Measurements from ENCODE around the gene TMEM273. TPM values are rescaled to one million over a fixed set of nuclear protein-coding genes. Genes with fewer than 3 reads are reported as not detected.
A peak's percentile ranks its signal among the peaks of the same experiment; 100 is the strongest.

The TMEM273 gene
- total and polyA plus RNA-seq, 3 experiments from 2014 or later, result 51.7 to 60.2 (median 58.0) TPM

- H3K9me3 ChIP-seq (ENCODE audit: low read length), result no peaks in the 10 kb centered on the region
- POLR2A ChIA-PET, result no interaction called here
- peak overlapping the region; percentile 22 for H3K27ac ChIP-seq (ENCODE audit: low read depth, low read length)
- peaks cover 0 to 2% of the 10 kb centered on the region in 2 donors for H3K27me3 Mint-ChIP-seq
- H3K27ac Mint-ChIP-seq, result peak overlapping the region in 2 of 8 donors; percentile 27 to 52
- H3K4me3 ChIP-seq (ENCODE audit: low read length), result no peak overlapping the region
- H3K4me3 Mint-ChIP-seq, result no peak overlapping the region
- H3K9me3 Mint-ChIP-seq, result no peaks in the 10 kb centered on the region
- H3K4me1 ChIP-seq (ENCODE audit: insufficient read depth, low read length), result peaks cover 25% of the 10 kb centered on the region
- CTCF ChIA-PET, result interaction anchor here (0.9 kb wide), 1 partner anchor 11 kb away, joined by 3 read pairs; no protein-coding TSS in a partner anchor
- no peaks in the 10 kb centered on the region for H3K36me3 Mint-ChIP-seq
- H3K27me3 ChIP-seq (ENCODE audit: insufficient read depth, low read length, poor library complexity, severe bottlenecking), result no peaks in the 10 kb centered on the region
- peaks cover 20 to 24% (median 22%) of the 10 kb centered on the region in 3 donors for H3K4me1 Mint-ChIP-seq
- H3K36me3 ChIP-seq (ENCODE audit: insufficient read depth, low read length), result no peaks in the 10 kb centered on the region
- no peak for DNase-seq
Measured at GRCh38 chr10:49173853-49174252, 14.3 kb downstream of the TMEM273 start.

DNA sequence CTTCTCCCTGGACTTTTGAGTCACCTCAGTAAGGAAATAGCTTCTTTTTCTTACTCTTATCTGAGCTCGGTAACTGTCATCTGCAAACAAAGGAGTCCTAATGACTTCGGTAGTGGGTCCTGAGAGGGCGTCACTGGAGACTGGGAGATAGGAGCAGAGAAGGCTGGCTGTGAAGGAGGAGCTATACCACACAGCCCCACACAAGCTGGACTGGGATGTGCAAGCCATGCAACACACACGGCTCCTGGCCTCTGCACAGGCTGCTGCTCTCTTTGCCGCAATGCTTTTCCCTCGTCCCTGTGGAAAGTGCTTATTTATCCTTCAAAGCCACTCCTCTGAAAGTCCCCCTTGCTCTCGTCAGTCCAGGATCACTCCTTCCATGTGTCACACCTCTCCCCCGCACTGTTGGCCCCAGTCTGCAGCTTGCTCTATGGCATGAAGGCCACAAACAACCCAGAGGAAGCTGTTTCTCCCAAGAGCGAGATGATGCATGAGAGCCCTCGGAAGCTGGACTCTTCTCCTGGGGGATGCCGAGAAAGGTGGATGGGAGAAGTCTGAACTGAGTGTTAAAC is 14.9 kb downstream of the TMEM273 start:
- H3K4me3 ChIP-seq (ENCODE audit: low read length), result no peak overlapping the region
- DNase-seq, result no peak
- H3K4me1 ChIP-seq (ENCODE audit: insufficient read depth, low read length), result peaks cover 25% of the 10 kb centered on the region
- H3K27me3 ChIP-seq (ENCODE audit: insufficient read depth, low read length, poor library complexity, severe bottlenecking), result no peaks in the 10 kb centered on the region
- no peaks in the 10 kb centered on the region for H3K36me3 ChIP-seq (ENCODE audit: insufficient read depth, low read length)
- ChIA-PET POLR2A (no interaction called here), CTCF (interaction anchor here (0.9 to 1.0 kb wide), 2 partner anchors 11 to 14 kb away, joined by 3 read pairs; no protein-coding TSS in a partner anchor)
- peaks cover 0 to 2% of the 10 kb centered on the region in 2 donors for H3K27me3 Mint-ChIP-seq
- no peaks in the 10 kb centered on the region for H3K36me3 Mint-ChIP-seq
- H3K4me1 Mint-ChIP-seq, result peaks cover 16 to 20% (median 18%) of the 10 kb centered on the region in 3 donors
- H3K27ac ChIP-seq (ENCODE audit: low read depth, low read length), result peak overlapping the region; percentile 54
- H3K9me3 Mint-ChIP-seq, result no peaks in the 10 kb centered on the region
- peak overlapping the region in 3 of 8 donors; percentile 27 to 55 (median 31) for H3K27ac Mint-ChIP-seq
- H3K9me3 ChIP-seq (ENCODE audit: low read length), result no peaks in the 10 kb centered on the region
- no peak overlapping the region for H3K4me3 Mint-ChIP-seq

DNA sequence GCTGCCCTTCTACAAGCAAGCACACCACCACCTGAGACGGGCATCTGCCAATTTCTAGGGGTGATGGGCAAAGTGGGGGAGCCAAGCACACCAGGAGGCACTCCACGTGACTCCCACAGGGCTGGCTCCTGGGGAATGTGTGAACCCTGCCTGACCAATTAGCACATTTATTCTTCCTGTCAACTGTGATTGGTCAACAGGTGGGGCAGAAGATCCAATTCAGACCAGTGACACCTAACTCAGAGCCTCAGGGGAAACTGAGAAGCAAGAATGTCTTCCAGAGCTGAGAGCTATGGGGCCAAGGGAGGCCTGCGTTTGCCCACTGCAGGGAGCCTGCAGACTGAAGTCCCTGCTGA is 15.4 kb downstream of the TMEM273 start:
- no peak overlapping the region for H3K27ac Mint-ChIP-seq
- peak overlapping the region; percentile 54 for H3K27ac ChIP-seq (ENCODE audit: low read depth, low read length)
- no peaks in the 10 kb centered on the region for H3K36me3 ChIP-seq (ENCODE audit: insufficient read depth, low read length)
- H3K27me3 Mint-ChIP-seq, result peaks cover 0 to 5% of the 10 kb centered on the region in 2 donors
- POLR2A ChIA-PET, result no interaction called here
- no peaks in the 10 kb centered on the region for H3K27me3 ChIP-seq (ENCODE audit: insufficient read depth, low read length, poor library complexity, severe bottlenecking)
- peaks cover 11 to 15% (median 13%) of the 10 kb centered on the region in 3 donors for H3K4me1 Mint-ChIP-seq
- no peaks in the 10 kb centered on the region for H3K9me3 Mint-ChIP-seq
- H3K9me3 ChIP-seq (ENCODE audit: low read length), result no peaks in the 10 kb centered on the region
- H3K36me3 Mint-ChIP-seq, result no peaks in the 10 kb centered on the region
- H3K4me1 ChIP-seq (ENCODE audit: insufficient read depth, low read length), result peaks cover 21% of the 10 kb centered on the region
- no peak for DNase-seq
- H3K4me3 ChIP-seq (ENCODE audit: low read length), result no peak overlapping the region
- no peak overlapping the region for H3K4me3 Mint-ChIP-seq
- CTCF ChIA-PET, result interaction anchor here (1.0 kb wide), 1 partner anchor 13 kb away, joined by 3 read pairs; no protein-coding TSS in a partner anchor

DNA sequence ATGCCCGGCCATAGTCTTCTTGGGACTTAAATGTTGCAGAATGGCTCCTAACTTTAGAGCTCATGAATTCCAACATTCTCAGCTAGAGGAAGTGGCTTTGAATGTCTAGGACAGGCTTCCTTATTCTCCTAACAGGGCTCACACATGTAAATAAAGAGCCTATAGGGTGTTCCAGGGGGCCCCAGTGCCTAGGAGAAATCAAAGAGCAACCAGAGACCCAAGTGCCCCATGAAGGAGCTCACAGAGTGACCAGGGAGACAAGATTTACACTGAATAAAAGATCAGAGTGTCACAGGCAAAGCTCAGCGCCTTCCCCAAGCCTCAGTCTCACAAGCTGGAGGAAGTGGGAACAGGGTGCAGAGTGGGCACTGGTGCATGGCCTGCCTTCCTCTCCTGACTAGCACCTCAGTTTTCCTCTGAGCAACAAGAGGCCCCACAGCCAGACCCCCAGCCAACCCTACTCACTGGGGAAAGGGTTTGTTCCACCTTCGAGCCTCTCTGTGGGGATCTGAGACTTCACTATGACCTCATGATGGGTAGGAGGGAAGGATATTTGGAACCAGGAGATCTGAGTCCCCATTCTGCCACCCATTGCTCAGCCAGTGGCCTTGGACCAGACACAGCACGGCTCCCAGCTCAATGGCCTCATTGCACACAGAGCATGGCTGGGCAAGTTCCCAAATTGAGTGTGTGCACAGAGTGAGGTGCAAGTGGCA is 16.0 kb downstream of the TMEM273 start:
- Mint-ChIP-seq H3K36me3 (no peaks in the 10 kb centered on the region), H3K4me3 (peak overlapping the region in 1 of 7 donors; percentile 38), H3K4me1 (peaks cover 5 to 10% (median 8%) of the 10 kb centered on the region in 3 donors), H3K9me3 (no peaks in the 10 kb centered on the region), H3K27ac (peak overlapping the region in 2 of 8 donors; percentile 23 to 30), H3K27me3 (peaks cover 0 to 5% of the 10 kb centered on the region in 2 donors)
- DNase-seq, result no peak
- peak overlapping the region; percentile 54 for H3K27ac ChIP-seq (ENCODE audit: low read depth, low read length)
- ChIA-PET CTCF (interaction anchor here (1.3 kb wide), 1 partner anchor 10 kb away, joined by 3 read pairs; no protein-coding TSS in a partner anchor), POLR2A (no interaction called here)
- no peaks in the 10 kb centered on the region for H3K9me3 ChIP-seq (ENCODE audit: low read length)
- H3K27me3 ChIP-seq (ENCODE audit: insufficient read depth, low read length, poor library complexity, severe bottlenecking), result no peaks in the 10 kb centered on the region
- no peak overlapping the region for H3K4me3 ChIP-seq (ENCODE audit: low read length)
- H3K4me1 ChIP-seq (ENCODE audit: insufficient read depth, low read length), result peaks cover 17% of the 10 kb centered on the region
- no peaks in the 10 kb centered on the region for H3K36me3 ChIP-seq (ENCODE audit: insufficient read depth, low read length)

GRCh38 chr10:49171326-49172060 is 16.7 kb downstream of the TMEM273 start:
- ChIA-PET POLR2A (no interaction called here), CTCF (interaction anchor here (1.3 kb wide), 1 partner anchor 10 kb away, joined by 3 read pairs; no protein-coding TSS in a partner anchor)
- H3K4me3 ChIP-seq (ENCODE audit: low read length), result no peak overlapping the region
- H3K4me1 ChIP-seq (ENCODE audit: insufficient read depth, low read length), result peaks cover 17% of the 10 kb centered on the region
- H3K27ac Mint-ChIP-seq, result peak overlapping the region in 4 of 8 donors; percentile 17 to 84 (median 38)
- H3K27ac ChIP-seq (ENCODE audit: low read depth, low read length), result no peak overlapping the region
- no peaks in the 10 kb centered on the region for H3K27me3 ChIP-seq (ENCODE audit: insufficient read depth, low read length, poor library complexity, severe bottlenecking)
- H3K4me3 Mint-ChIP-seq, result no peak overlapping the region
- no peak for DNase-seq
- H3K36me3 Mint-ChIP-seq, result peaks cover 0 to 1% (median under 1%) of the 10 kb centered on the region in 3 donors
- peaks cover 3 to 5% (median 4%) of the 10 kb centered on the region in 3 donors for H3K4me1 Mint-ChIP-seq
- H3K27me3 Mint-ChIP-seq, result peaks cover 0 to 5% of the 10 kb centered on the region in 2 donors
- no peaks in the 10 kb centered on the region for H3K9me3 ChIP-seq (ENCODE audit: low read length)
- H3K9me3 Mint-ChIP-seq, result peaks cover 0 to under 1% (median 0%) of the 10 kb centered on the region in 5 donors
- H3K36me3 ChIP-seq (ENCODE audit: insufficient read depth, low read length), result no peaks in the 10 kb centered on the region

DNA sequence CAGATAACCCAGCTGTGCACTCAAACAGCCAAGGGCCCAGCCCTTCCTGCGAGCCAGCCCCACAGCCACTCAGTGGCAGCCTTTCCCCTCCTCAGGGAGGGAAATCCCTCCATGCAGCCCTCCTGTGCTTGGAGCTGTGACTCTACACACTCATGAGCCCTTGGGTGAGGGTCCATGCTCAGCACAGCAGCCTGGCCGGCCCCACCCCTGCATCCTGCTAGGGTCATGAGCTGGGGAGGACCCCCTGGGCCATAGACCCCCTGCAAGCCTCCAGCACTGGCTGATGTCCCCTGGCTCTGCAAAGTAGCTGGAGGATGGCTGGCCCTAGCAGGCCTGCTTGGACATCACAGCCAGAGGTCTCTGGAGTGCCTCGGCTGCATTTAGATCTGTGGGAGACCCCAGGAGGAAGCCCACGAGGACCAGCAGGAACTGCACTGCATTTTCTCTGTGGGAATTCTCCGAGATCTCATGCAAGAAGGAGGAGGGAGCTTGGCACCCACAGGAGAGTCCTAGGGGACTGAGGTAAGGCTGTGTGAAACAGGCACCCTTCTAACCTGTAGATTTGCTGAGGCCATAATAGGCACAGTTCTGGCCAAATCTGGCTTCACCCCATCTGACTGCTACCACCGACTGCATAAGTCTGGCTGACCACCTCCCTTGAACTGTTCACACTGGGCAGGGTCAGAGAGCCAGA is 17.4 kb downstream of the TMEM273 start:
- H3K4me3 ChIP-seq (ENCODE audit: low read length), result no peak overlapping the region
- peaks cover 0 to 3% (median 2%) of the 10 kb centered on the region in 3 donors for H3K36me3 Mint-ChIP-seq
- peaks cover 0 to 5% (median 0%) of the 10 kb centered on the region in 3 donors for H3K4me1 Mint-ChIP-seq
- peaks cover 0 to 5% of the 10 kb centered on the region in 2 donors for H3K27me3 Mint-ChIP-seq
- no peak overlapping the region for H3K27ac Mint-ChIP-seq
- CTCF ChIA-PET, result interaction anchor here (1.3 kb wide), 1 partner anchor 9 kb away, joined by 3 read pairs; no protein-coding TSS in a partner anchor
- no peaks in the 10 kb centered on the region for H3K9me3 ChIP-seq (ENCODE audit: low read length)
- peaks cover 22% of the 10 kb centered on the region for H3K4me1 ChIP-seq (ENCODE audit: insufficient read depth, low read length)
- H3K4me3 Mint-ChIP-seq, result no peak overlapping the region
- POLR2A ChIA-PET, result no interaction called here
- no peak overlapping the region for H3K27ac ChIP-seq (ENCODE audit: low read depth, low read length)
- H3K9me3 Mint-ChIP-seq, result peaks cover 0 to 2% (median 0%) of the 10 kb centered on the region in 5 donors
- no peaks in the 10 kb centered on the region for H3K36me3 ChIP-seq (ENCODE audit: insufficient read depth, low read length)
- DNase-seq, result no peak
- H3K27me3 ChIP-seq (ENCODE audit: insufficient read depth, low read length, poor library complexity, severe bottlenecking), result no peaks in the 10 kb centered on the region

DNA sequence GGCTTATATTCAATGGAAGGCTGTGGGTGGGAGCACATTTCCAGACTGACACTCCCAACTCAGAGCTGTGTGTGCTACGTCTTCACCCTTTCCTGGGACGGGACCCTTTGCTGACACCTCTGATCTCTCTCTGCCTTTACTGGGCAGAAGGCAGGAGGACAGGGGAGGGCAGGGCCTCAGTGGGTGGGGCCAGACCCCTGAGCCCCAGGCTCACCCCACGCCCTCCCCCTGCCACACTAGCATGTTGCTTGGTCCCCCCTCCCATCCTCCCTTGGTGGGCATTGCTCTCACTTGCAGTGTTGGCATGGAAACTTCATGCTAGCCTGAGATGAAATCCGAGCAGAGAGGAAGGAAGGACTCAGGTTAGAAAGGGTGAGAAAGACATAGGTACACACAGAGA is 18.4 kb downstream of the TMEM273 start:
- Histone ChIP-seq H3K4me1 (ENCODE audit: insufficient read depth, low read length) (peaks cover 20% of the 10 kb centered on the region), H3K27ac (ENCODE audit: low read depth, low read length) (no peak overlapping the region), H3K36me3 (ENCODE audit: insufficient read depth, low read length) (no peaks in the 10 kb centered on the region), H3K9me3 (ENCODE audit: low read length) (no peaks in the 10 kb centered on the region), H3K4me3 (ENCODE audit: low read length) (no peak overlapping the region), H3K27me3 (ENCODE audit: insufficient read depth, low read length, poor library complexity, severe bottlenecking) (no peaks in the 10 kb centered on the region)
- H3K36me3 Mint-ChIP-seq, result peaks cover 0 to 3% (median 2%) of the 10 kb centered on the region in 3 donors
- ChIA-PET CTCF (no interaction called here), POLR2A (no interaction called here)
- peaks cover 0 to 3% (median 0%) of the 10 kb centered on the region in 5 donors for H3K9me3 Mint-ChIP-seq
- no peak overlapping the region for H3K4me3 Mint-ChIP-seq
- peaks cover 0 to 5% of the 10 kb centered on the region in 2 donors for H3K27me3 Mint-ChIP-seq
- no peak for DNase-seq
- peaks cover under 1 to 4% (median 2%) of the 10 kb centered on the region in 3 donors for H3K4me1 Mint-ChIP-seq
- H3K27ac Mint-ChIP-seq, result no peak overlapping the region

Data from CD8-positive, alpha-beta memory T cell (primary cell).